Measurements from ENCODE around the gene SRSF5.

Gene SRSF5

GRCh38 chr14:69754487-69754886 is 12.5 kb upstream of the SRSF5 start:
- no peak for TF ChIP-seq REST (IDR thresholded peaks at IDR 0.05; ENCODE audit: insufficient read depth in 1 of 2, low read depth in 2 of 2, low read length in 2 of 2)
- TF ChIP-seq FOXP2 (optimal IDR thresholded peaks at IDR 0.05; ENCODE audit: borderline replicate concordance, extremely low read depth, extremely low read length, insufficient read depth): no peak

GRCh38 chr14:69755296-69755695 is 11.6 kb upstream of the SRSF5 start:
- TF ChIP-seq REST (IDR thresholded peaks at IDR 0.05; ENCODE audit: insufficient read depth in 1 of 2, low read depth in 2 of 2, low read length in 2 of 2): no peak
- TF ChIP-seq POLR2AphosphoS5 (IDR thresholded peaks at IDR 0.05; ENCODE audit: low read depth, low read length): no peak
- no peak for TF ChIP-seq SIN3A (IDR thresholded peaks at IDR 0.05; ENCODE audit: borderline replicate concordance, insufficient read depth, low read length)
- no peak for TF ChIP-seq FOXP2 (optimal IDR thresholded peaks at IDR 0.05; ENCODE audit: borderline replicate concordance, extremely low read depth, extremely low read length, insufficient read depth)
- TF ChIP-seq TAF1 (IDR thresholded peaks at IDR 0.05; ENCODE audit: borderline replicate concordance, insufficient read depth, low read length): no peak

- no peak for TF ChIP-seq TAF1 (IDR thresholded peaks at IDR 0.05; ENCODE audit: borderline replicate concordance, insufficient read depth, low read length)
- TF ChIP-seq SIN3A (IDR thresholded peaks at IDR 0.05; ENCODE audit: borderline replicate concordance, insufficient read depth, low read length): no peak
- TF ChIP-seq POLR2AphosphoS5 (IDR thresholded peaks at IDR 0.05; ENCODE audit: low read depth, low read length): no peak
- no peak for TF ChIP-seq FOXP2 (optimal IDR thresholded peaks at IDR 0.05; ENCODE audit: borderline replicate concordance, extremely low read depth, extremely low read length, insufficient read depth)
- no peak for TF ChIP-seq REST (IDR thresholded peaks at IDR 0.05; ENCODE audit: insufficient read depth in 1 of 2, low read depth in 2 of 2, low read length in 2 of 2)
Measured at GRCh38 chr14:69755784-69756183, 11.2 kb upstream of the SRSF5 start.

- TF ChIP-seq TAF1 (IDR thresholded peaks at IDR 0.05; ENCODE audit: borderline replicate concordance, insufficient read depth, low read length): no peak
- TF ChIP-seq FOXP2 (optimal IDR thresholded peaks at IDR 0.05; ENCODE audit: borderline replicate concordance, extremely low read depth, extremely low read length, insufficient read depth): no peak
- no peak for TF ChIP-seq REST (IDR thresholded peaks at IDR 0.05; ENCODE audit: insufficient read depth in 1 of 2, low read depth in 2 of 2, low read length in 2 of 2)
- TF ChIP-seq SIN3A (IDR thresholded peaks at IDR 0.05; ENCODE audit: borderline replicate concordance, insufficient read depth, low read length): no peak
- TF ChIP-seq POLR2AphosphoS5 (IDR thresholded peaks at IDR 0.05; ENCODE audit: low read depth, low read length): no peak
Measured at GRCh38 chr14:69756298-69756697, 10.6 kb upstream of the SRSF5 start.

GRCh38 chr14:69760810-69761209 is 6.1 kb upstream of the SRSF5 start:
- TF ChIP-seq SIN3A (IDR thresholded peaks at IDR 0.05; ENCODE audit: borderline replicate concordance, insufficient read depth, low read length) (no peak), FOXP2 (optimal IDR thresholded peaks at IDR 0.05; ENCODE audit: borderline replicate concordance, extremely low read depth, extremely low read length, insufficient read depth) (no peak), POLR2AphosphoS5 (IDR thresholded peaks at IDR 0.05; ENCODE audit: low read depth, low read length) (no peak)

Measured in PFSK-1 (cell line).